Sigmoid colon (tissue), 4 donors: Measurements from ENCODE around the gene RPS6KL1.

Experiments used
- EP300 ChIP-seq, 4 donors: sonication (generic); formaldehyde crosslinking; IDR thresholded peaks; one replicate each; pipeline ENCODE4 v1.6.1; 2017; ENCODE audit warnings: antibody characterized with exemption in 4 of 4
- POLR2A ChIP-seq, 2 donors: fragments of 450-650 bp; IDR thresholded peaks; one replicate each; pipeline ENCODE4 v1.6.1; 2016; ENCODE audit warnings: antibody characterized with exemption in 2 of 2, mild to moderate bottlenecking in 2 of 2, moderate library complexity in 2 of 2
- POLR2AphosphoS5 ChIP-seq, 4 donors: sonication (generic); formaldehyde crosslinking; IDR thresholded peaks; one replicate each; pipeline ENCODE4 v1.6.1; 2017; ENCODE audit warnings: antibody characterized with exemption in 4 of 4
- TF ChIP-seq, protein P1 (sequence below), 4 experiments: fragments of 450-650 bp in 3 of 4; fragments of 200-600 bp in 1 of 4; IDR thresholded peaks; one replicate each; pipeline ENCODE4 v1.5.1; 2016 to 2019; ENCODE audit warnings: antibody characterized with exemption in 4 of 4, mild to moderate bottlenecking in 3 of 4, moderate library complexity in 2 of 4

DNA sequence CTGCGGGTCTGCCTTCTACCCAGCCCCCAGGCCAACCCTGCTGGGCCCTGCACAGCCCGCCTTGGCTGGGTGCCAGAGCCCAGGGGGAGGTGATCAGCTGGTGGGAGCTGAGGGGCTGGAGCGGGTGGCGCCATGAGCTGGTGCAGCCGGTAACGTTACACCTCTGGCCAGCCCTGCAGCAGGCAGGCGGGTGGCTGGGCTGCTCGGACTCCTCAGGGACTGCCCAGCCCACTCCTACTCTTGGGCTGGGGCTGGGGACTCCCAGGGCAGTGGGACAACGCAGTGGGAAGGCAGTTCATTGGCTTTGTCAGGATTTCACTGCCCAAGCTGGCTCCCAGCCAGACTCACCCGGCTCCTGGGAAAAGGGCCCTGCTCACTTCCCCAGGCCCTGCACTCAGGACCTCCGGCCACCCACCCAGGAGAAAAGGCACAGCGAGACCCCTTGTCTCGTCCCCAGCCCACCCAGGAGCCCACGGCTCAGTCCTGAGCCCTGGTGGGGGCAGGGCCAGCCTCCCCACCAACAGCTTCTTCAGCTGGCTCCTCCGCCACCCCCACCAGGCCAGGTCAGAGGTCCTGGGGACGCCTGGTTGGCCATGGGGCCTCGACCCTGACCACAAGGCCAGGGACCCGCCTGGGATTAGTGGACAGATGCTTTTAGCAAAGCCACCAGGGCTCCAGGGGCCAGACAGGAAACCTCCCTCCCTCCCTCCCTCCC lies 31.3 kb upstream of the RPS6KL1 start:
- TF ChIP-seq EP300 (IDR thresholded peaks at IDR 0.05) (no peak), POLR2A (IDR thresholded peaks at IDR 0.05) (no peak), POLR2AphosphoS5 (IDR thresholded peaks at IDR 0.05) (no peak)
- TF ChIP-seq, protein P1, sequence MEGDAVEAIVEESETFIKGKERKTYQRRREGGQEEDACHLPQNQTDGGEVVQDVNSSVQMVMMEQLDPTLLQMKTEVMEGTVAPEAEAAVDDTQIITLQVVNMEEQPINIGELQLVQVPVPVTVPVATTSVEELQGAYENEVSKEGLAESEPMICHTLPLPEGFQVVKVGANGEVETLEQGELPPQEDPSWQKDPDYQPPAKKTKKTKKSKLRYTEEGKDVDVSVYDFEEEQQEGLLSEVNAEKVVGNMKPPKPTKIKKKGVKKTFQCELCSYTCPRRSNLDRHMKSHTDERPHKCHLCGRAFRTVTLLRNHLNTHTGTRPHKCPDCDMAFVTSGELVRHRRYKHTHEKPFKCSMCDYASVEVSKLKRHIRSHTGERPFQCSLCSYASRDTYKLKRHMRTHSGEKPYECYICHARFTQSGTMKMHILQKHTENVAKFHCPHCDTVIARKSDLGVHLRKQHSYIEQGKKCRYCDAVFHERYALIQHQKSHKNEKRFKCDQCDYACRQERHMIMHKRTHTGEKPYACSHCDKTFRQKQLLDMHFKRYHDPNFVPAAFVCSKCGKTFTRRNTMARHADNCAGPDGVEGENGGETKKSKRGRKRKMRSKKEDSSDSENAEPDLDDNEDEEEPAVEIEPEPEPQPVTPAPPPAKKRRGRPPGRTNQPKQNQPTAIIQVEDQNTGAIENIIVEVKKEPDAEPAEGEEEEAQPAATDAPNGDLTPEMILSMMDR (IDR thresholded peaks at IDR 0.05), result no peak
